SK-N-SH (cell line): ENCODE results near the gene EDIL3. TPM values are rescaled to one million over a fixed set of nuclear protein-coding genes. Genes with fewer than 3 reads are reported as not detected.

Source experiments
- CTCF ChIA-PET: fragments of 300-600, 350-600 bp; formaldehyde crosslinking; extraction: SDS; loops from one replicate; lab custom pipeline; 2021; lab: Yijun Ruan, JAX
- POLR2A ChIA-PET: fragments of 350-600 bp; sonication (Branson Sonifier 250); formaldehyde crosslinking; extraction: SDS; loops from one replicate; lab custom pipeline; 2020; ENCODE audit warnings: antibody characterized with exemption, inconsistent platforms; lab: Yijun Ruan, JAX
- DNase-seq: peaks from one replicate; pipeline ENCODE4 v3.0.0; 2012
- H2AFZ ChIP-seq: fragments of 200-600 bp; sonication (generic); 2 replicates; pipeline ENCODE4 v1.8.1; 2016; ENCODE audit warnings: antibody characterized with exemption, mild to moderate bottlenecking, low read depth
- H3F3A ChIP-seq: fragments of 200-600 bp; sonication (generic); replicated peaks from 2 replicates; pipeline ENCODE3; 2016; ENCODE audit warnings: antibody characterized with exemption, mild to moderate bottlenecking; ENCODE audit not compliant: insufficient read depth
- H3K27ac ChIP-seq, 2 experiments: fragments of 200-500 bp in 1 of 2; fragments of 200-600 bp in 1 of 2; sonication (Bioruptor generic) in 1 of 2; sonication (generic), shearing (Covaris generic) in 1 of 2; 2 replicates each; pipeline versions ENCODE4 v1.5.1 to v1.6.1; 2014 to 2016; ENCODE audit warnings: low read depth in 2 of 2, inconsistent platforms in 1 of 2, low read length in 1 of 2, mild to moderate bottlenecking in 1 of 2, mixed read lengths in 1 of 2
- H3K27me3 ChIP-seq: fragments of 200-600 bp; sonication (generic), shearing (Covaris generic); 2 replicates; pipeline ENCODE4 v1.6.1; 2016; ENCODE audit warnings: mixed run types; ENCODE audit not compliant: insufficient read depth
- H3K36me3 ChIP-seq, 2 experiments: fragments of 200-500 bp in 1 of 2; fragments of 200-600 bp in 1 of 2; sonication (Bioruptor generic) in 1 of 2; sonication (generic) in 1 of 2; replicated peaks in 1 of 2; 2 replicates each; pipeline versions ENCODE3 to v1.5.1; 2014 to 2016; ENCODE audit warnings: low read length in 1 of 2, mild to moderate bottlenecking in 1 of 2; ENCODE audit not compliant: insufficient read depth in 2 of 2, control insufficient read depth in 1 of 2
- H3K4me1 ChIP-seq, 2 experiments: fragments of 200-500 bp in 1 of 2; fragments of 200-600 bp in 1 of 2; sonication (Bioruptor generic) in 1 of 2; sonication (generic), shearing (Covaris generic) in 1 of 2; 2 replicates each; pipeline versions ENCODE4 v1.5.1 to v1.6.1; 2014 to 2016; ENCODE audit warnings: low read depth in 1 of 2, low read length in 1 of 2, mixed run types in 1 of 2; ENCODE audit not compliant: insufficient read depth in 2 of 2, control insufficient read depth in 1 of 2
- H3K4me2 ChIP-seq: fragments of 200-600 bp; sonication (generic), shearing (Covaris generic); 2 replicates; pipeline ENCODE4 v1.6.1; 2017; ENCODE audit warnings: mixed run types
- H3K4me3 ChIP-seq, 2 experiments: fragments of 200-500 bp in 1 of 2; fragments of 200-600 bp in 1 of 2; sonication (Bioruptor generic) in 1 of 2; sonication (generic), shearing (Covaris generic) in 1 of 2; 2 replicates each; pipeline versions ENCODE4 v1.5.1 to v1.8.1; 2014 to 2016; ENCODE audit warnings: low read depth in 2 of 2, inconsistent platforms in 1 of 2, low read length in 1 of 2, mild to moderate bottlenecking in 1 of 2, mixed read lengths in 1 of 2, moderate library complexity in 1 of 2
- H3K79me2 ChIP-seq: fragments of 200-600 bp; sonication (generic); 2 replicates; pipeline ENCODE4 v1.8.1; 2017; ENCODE audit warnings: mild to moderate bottlenecking; ENCODE audit not compliant: insufficient read depth
- H3K9ac ChIP-seq: fragments of 200-600 bp; sonication (generic); 2 replicates; pipeline ENCODE4 v1.6.1; 2017; ENCODE audit warnings: mixed run types
- H3K9me2 ChIP-seq: fragments of 200-600 bp; sonication (generic); 2 replicates; pipeline ENCODE4 v1.6.1; 2017; ENCODE audit warnings: mixed run types
- H3K9me3 ChIP-seq: fragments of 200-600 bp; sonication (generic); 2 replicates; pipeline ENCODE4 v1.6.1; 2017; ENCODE audit warnings: mixed run types, mild to moderate bottlenecking, moderate library complexity
- H4K20me1 ChIP-seq: fragments of 200-600 bp; sonication (generic); 2 replicates; pipeline ENCODE4 v1.6.1; 2017; ENCODE audit warnings: mild to moderate bottlenecking, mixed run types; ENCODE audit not compliant: insufficient read depth
- FOSL2 ChIP-seq: IDR thresholded peaks from 2 replicates; pipeline ENCODE4 v1.4.0; 2012; ENCODE audit warnings: low read depth, mild to moderate bottlenecking, moderate library complexity, borderline replicate concordance
- FOXJ3 ChIP-seq: sonication (generic); formaldehyde crosslinking; IDR thresholded peaks from 2 replicates; pipeline ENCODE4 v1.5.1; 2020; ENCODE audit warnings: mild to moderate bottlenecking, missing genetic modification reagents
- FOXM1 ChIP-seq: IDR thresholded peaks from 2 replicates; pipeline ENCODE4 v1.4.0; 2012; ENCODE audit warnings: low read depth, mild to moderate bottlenecking
- GATA2 ChIP-seq: sonication (generic); formaldehyde crosslinking; IDR thresholded peaks from 2 replicates; pipeline ENCODE4 v1.5.0; 2020; ENCODE audit warnings: mild to moderate bottlenecking, missing genetic modification reagents
- JUND ChIP-seq: IDR thresholded peaks from 2 replicates; pipeline ENCODE4 v1.4.0; 2012
- MAX ChIP-seq: IDR thresholded peaks from 2 replicates; pipeline ENCODE4 v1.4.0; 2012; ENCODE audit warnings: low read depth
- MEF2A ChIP-seq: IDR thresholded peaks from 2 replicates; pipeline ENCODE4 v1.4.0; 2012; ENCODE audit warnings: low read depth, borderline replicate concordance
- NRF1 ChIP-seq: IDR thresholded peaks from 2 replicates; pipeline ENCODE4 v1.6.1; 2012; ENCODE audit warnings: low read depth, mild to moderate bottlenecking, low read length
- RFX5 ChIP-seq: IDR thresholded peaks from 2 replicates; pipeline ENCODE4 v1.6.1; 2012; ENCODE audit warnings: mild to moderate bottlenecking, improper control_type of control experiment, low read length
- RXRA ChIP-seq: IDR thresholded peaks from 2 replicates; pipeline ENCODE4 v1.4.0; 2012; ENCODE audit warnings: low read depth, mild to moderate bottlenecking, borderline replicate concordance
- SIN3A ChIP-seq: IDR thresholded peaks from 2 replicates; pipeline ENCODE4 v1.6.1; 2012; ENCODE audit warnings: low read depth, mild to moderate bottlenecking, low read length, moderate library complexity, borderline replicate concordance
- SMC3 ChIP-seq: IDR thresholded peaks from 2 replicates; pipeline ENCODE4 v1.6.1; 2012; ENCODE audit warnings: low read depth, low read length, improper control_type of control experiment
- TCF12 ChIP-seq: IDR thresholded peaks from 2 replicates; pipeline ENCODE4 v1.4.0; 2012
- TEAD4 ChIP-seq: IDR thresholded peaks from 2 replicates; pipeline ENCODE4 v1.4.0; 2012; ENCODE audit warnings: mild to moderate bottlenecking, borderline replicate concordance; ENCODE audit not compliant: insufficient read depth
- USF1 ChIP-seq: IDR thresholded peaks from 2 replicates; pipeline ENCODE4 v1.4.0; 2012; ENCODE audit warnings: low read depth, borderline replicate concordance
- YY1 ChIP-seq: IDR thresholded peaks from 2 replicates; pipeline ENCODE4 v1.4.0; 2012; ENCODE audit warnings: low read depth, mild to moderate bottlenecking
- ZBTB33 ChIP-seq: IDR thresholded peaks from 2 replicates; pipeline ENCODE4 v1.4.0; 2012; ENCODE audit warnings: low read depth, borderline replicate concordance
- WGBS: methylation state at CpG from one replicate; pipeline ENCODE4 v1.1.6; 2017; ENCODE audit warnings: low lambda C conversion rate; 5-methylcytosine and 5-hydroxymethylcytosine counted together
- polyA plus RNA-seq, 3 experiments: library from polyadenylated mRNA; depleted of rRNA; stranded (reverse); fragments of >200 nt; gene quantifications; 2 replicates each; pipeline ENCODE4 v1.2.3, GENCODE V29; 2012
- TF ChIP-seq, protein P1 (sequence below): fragments of 200-600 bp; sonication (generic); IDR thresholded peaks from 2 replicates; pipeline ENCODE4 v1.6.1; 2017; ENCODE audit warnings: antibody characterized with exemption, mild to moderate bottlenecking, moderate library complexity
- TF ChIP-seq, protein P2 (sequence below): fragments of 150-350 bp; IDR thresholded peaks from 2 replicates; pipeline ENCODE4 v1.6.1; 2017; ENCODE audit warnings: antibody characterized with exemption, low read length, low read depth, borderline replicate concordance
- TF ChIP-seq, protein P3 (sequence below): fragments of 150-350 bp; IDR thresholded peaks from 2 replicates; pipeline ENCODE4 v1.6.1; 2016; ENCODE audit warnings: mild to moderate bottlenecking, low read depth, low read length

Gene EDIL3
- polyA plus RNA-seq, 1 of the 3 experiments (the other 2 are of a cell fraction), result 51.5 TPM

- H3K27ac ChIP-seq, result no peak overlapping the region
- no peaks in the 10 kb centered on the region for H3K27me3 ChIP-seq
- H3K4me3 ChIP-seq, result no peak overlapping the region
- WGBS, result 73% methylated on average over 1 of the region's 1 CpG
- DNase-seq, result no peak
- no peaks in the 10 kb centered on the region for H4K20me1 ChIP-seq
- no peak overlapping the region for H2AFZ ChIP-seq
- no peaks in the 10 kb centered on the region for H3K9me3 ChIP-seq
- H3K36me3 ChIP-seq, result peaks cover 5 to 31% of the 10 kb centered on the region in 2 experiments
- ChIA-PET POLR2A (no interaction called here), CTCF (no interaction called here)
- H3K9ac ChIP-seq, result no peak overlapping the region
- H3K79me2 ChIP-seq, result no peaks in the 10 kb centered on the region
- no peaks in the 10 kb centered on the region; a peak in 1 of 4 replicates for H3K4me1 ChIP-seq
- no peaks in the 10 kb centered on the region for H3K9me2 ChIP-seq
- TF ChIP-seq ZBTB33, result no peak
- peaks cover 4% of the 10 kb centered on the region for H3F3A ChIP-seq
- no peak overlapping the region for H3K4me2 ChIP-seq
These were observed 303.8 kb downstream of the EDIL3 start for GRCh38 chr5:84080908-84081307.

- Histone ChIP-seq H3K27me3 (no peaks in the 10 kb centered on the region), H3K79me2 (peaks cover 5% of the 10 kb centered on the region; the same call in 1 of the 2 replicates), H3K4me1 (no peaks in the 10 kb centered on the region), H4K20me1 (no peaks in the 10 kb centered on the region), H3K9me2 (no peaks in the 10 kb centered on the region), H3F3A (peaks cover 4% of the 10 kb centered on the region), H3K27ac (no peak overlapping the region), H3K36me3 (peaks cover 2 to 12% of the 10 kb centered on the region in 2 experiments), H3K4me3 (no peak overlapping the region), H3K4me2 (no peak overlapping the region), H2AFZ (no peak overlapping the region), H3K9me3 (no peaks in the 10 kb centered on the region), H3K9ac (no peak overlapping the region)
- no peak for DNase-seq
- ChIA-PET POLR2A (no interaction called here), CTCF (no interaction called here)
- TF ChIP-seq SMC3, result no peak
- no peak for TF ChIP-seq GATA2 (CRISPR knock-in tag)
- no peak for TF ChIP-seq MEF2A
- TF ChIP-seq, protein P1, sequence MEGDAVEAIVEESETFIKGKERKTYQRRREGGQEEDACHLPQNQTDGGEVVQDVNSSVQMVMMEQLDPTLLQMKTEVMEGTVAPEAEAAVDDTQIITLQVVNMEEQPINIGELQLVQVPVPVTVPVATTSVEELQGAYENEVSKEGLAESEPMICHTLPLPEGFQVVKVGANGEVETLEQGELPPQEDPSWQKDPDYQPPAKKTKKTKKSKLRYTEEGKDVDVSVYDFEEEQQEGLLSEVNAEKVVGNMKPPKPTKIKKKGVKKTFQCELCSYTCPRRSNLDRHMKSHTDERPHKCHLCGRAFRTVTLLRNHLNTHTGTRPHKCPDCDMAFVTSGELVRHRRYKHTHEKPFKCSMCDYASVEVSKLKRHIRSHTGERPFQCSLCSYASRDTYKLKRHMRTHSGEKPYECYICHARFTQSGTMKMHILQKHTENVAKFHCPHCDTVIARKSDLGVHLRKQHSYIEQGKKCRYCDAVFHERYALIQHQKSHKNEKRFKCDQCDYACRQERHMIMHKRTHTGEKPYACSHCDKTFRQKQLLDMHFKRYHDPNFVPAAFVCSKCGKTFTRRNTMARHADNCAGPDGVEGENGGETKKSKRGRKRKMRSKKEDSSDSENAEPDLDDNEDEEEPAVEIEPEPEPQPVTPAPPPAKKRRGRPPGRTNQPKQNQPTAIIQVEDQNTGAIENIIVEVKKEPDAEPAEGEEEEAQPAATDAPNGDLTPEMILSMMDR, result no peak
- TF ChIP-seq NRF1, result no peak
- no peak for TF ChIP-seq TEAD4
- no peak for TF ChIP-seq USF1
- no peak for TF ChIP-seq RFX5
- no peak for TF ChIP-seq RXRA
- TF ChIP-seq SIN3A, result no peak
- TF ChIP-seq FOXM1, result no peak
- TF ChIP-seq, protein P2, sequence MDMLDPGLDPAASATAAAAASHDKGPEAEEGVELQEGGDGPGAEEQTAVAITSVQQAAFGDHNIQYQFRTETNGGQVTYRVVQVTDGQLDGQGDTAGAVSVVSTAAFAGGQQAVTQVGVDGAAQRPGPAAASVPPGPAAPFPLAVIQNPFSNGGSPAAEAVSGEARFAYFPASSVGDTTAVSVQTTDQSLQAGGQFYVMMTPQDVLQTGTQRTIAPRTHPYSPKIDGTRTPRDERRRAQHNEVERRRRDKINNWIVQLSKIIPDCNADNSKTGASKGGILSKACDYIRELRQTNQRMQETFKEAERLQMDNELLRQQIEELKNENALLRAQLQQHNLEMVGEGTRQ, result no peak
- TF ChIP-seq TCF12, result no peak
- TF ChIP-seq MAX, result no peak
- TF ChIP-seq FOSL2, result no peak
- TF ChIP-seq JUND, result no peak
- TF ChIP-seq, protein P3, sequence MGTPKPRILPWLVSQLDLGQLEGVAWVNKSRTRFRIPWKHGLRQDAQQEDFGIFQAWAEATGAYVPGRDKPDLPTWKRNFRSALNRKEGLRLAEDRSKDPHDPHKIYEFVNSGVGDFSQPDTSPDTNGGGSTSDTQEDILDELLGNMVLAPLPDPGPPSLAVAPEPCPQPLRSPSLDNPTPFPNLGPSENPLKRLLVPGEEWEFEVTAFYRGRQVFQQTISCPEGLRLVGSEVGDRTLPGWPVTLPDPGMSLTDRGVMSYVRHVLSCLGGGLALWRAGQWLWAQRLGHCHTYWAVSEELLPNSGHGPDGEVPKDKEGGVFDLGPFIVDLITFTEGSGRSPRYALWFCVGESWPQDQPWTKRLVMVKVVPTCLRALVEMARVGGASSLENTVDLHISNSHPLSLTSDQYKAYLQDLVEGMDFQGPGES, result no peak
- no peak for TF ChIP-seq YY1
- no peak for TF ChIP-seq FOXJ3 (CRISPR knock-in tag)
These were observed 312.3 kb downstream of the EDIL3 start for GRCh38 chr5:84072339-84072738.
